ENCODE measurements around the gene ZNF562.
"Not testable (repeated sequence)": the region's sequence is repeated elsewhere in the genome, so short reads cannot be mapped to it uniquely, and the experiment has no call there.

The ZNF562 gene

GRCh38 chr19:9674663-9675357 is at the start of gene ZNF562:
ZNF562 (minus strand) TSS chr19:9675100; CDS start chr19:9660744, 14,356 bp downstream.
- no peak for FAIRE-seq

- FAIRE-seq: no peak
These were observed 49.3 kb upstream of the ZNF562 start for GRCh38 chr19:9724157-9724556.

GRCh38 chr19:9721861-9722260 is 47.0 kb upstream of the ZNF562 start:
- FAIRE-seq: no peak

- FAIRE-seq: no peak
These were observed 45.6 kb upstream of the ZNF562 start for GRCh38 chr19:9720541-9720940.

GRCh38 chr19:9711815-9712214 is 36.9 kb upstream of the ZNF562 start:
- FAIRE-seq: no peak

GRCh38 chr19:9709305-9709704 is 34.4 kb upstream of the ZNF562 start:
- no peak for FAIRE-seq

- FAIRE-seq: no peak
These were observed 30.9 kb upstream of the ZNF562 start for GRCh38 chr19:9705836-9706235.

GRCh38 chr19:9702186-9702585 is 27.3 kb upstream of the ZNF562 start:
- no peak for FAIRE-seq

GRCh38 chr19:9700229-9700981 is 25.5 kb upstream of the ZNF562 start:
- FAIRE-seq: no peak

GRCh38 chr19:9690301-9690700 is 15.4 kb upstream of the ZNF562 start:
- not testable (repeated sequence) for FAIRE-seq

- FAIRE-seq: not testable (repeated sequence)
These were observed 5.1 kb upstream of the ZNF562 start for GRCh38 chr19:9679996-9680395.

GRCh38 chr19:9675358-9675901 is 530 bp upstream of the ZNF562 start:
- not testable (repeated sequence) for FAIRE-seq

- no peak for FAIRE-seq
These were observed 813 bp downstream of the ZNF562 start for GRCh38 chr19:9673912-9674662.

- FAIRE-seq: no peak
These were observed 2.0 kb downstream of the ZNF562 start for GRCh38 chr19:9672893-9673292.

GRCh38 chr19:9671655-9672054 is 3.2 kb downstream of the ZNF562 start:
- no peak for FAIRE-seq

GRCh38 chr19:9668544-9668943 is 6.4 kb downstream of the ZNF562 start:
- no peak for FAIRE-seq

- FAIRE-seq: no peak
These were observed 7.0 kb downstream of the ZNF562 start for GRCh38 chr19:9667898-9668297.

- FAIRE-seq: no peak
These were observed 16.1 kb downstream of the ZNF562 start for GRCh38 chr19:9658769-9659168.

- not testable (repeated sequence) for FAIRE-seq
These were observed 21.8 kb downstream of the ZNF562 start for GRCh38 chr19:9653066-9653555.

GRCh38 chr19:9651464-9651863 is 23.4 kb downstream of the ZNF562 start:
- not testable (repeated sequence) for FAIRE-seq

GRCh38 chr19:9650345-9650744 is 24.6 kb downstream of the ZNF562 start:
- FAIRE-seq: no peak

- no peak for FAIRE-seq
These were observed 29.4 kb downstream of the ZNF562 start for GRCh38 chr19:9645472-9645871.

- no peak for FAIRE-seq
These were observed 30.4 kb downstream of the ZNF562 start for GRCh38 chr19:9644472-9644871.

All from TTC549 (cell line).